A673 (cell line): ENCODE measurements around the gene HMGXB4. TPM values are rescaled to one million over a fixed set of nuclear protein-coding genes. Genes with fewer than 3 reads are reported as not detected.

Experiments used
- BruUV-seq: library from RNA; stranded (reverse); fragments of 400-500 nt; replicated peaks from 2 replicates; lab custom pipeline; 2021; lab: Mats Ljungman, UMichigan
- CTCF ChIA-PET: fragments of 300-600 bp; sonication (Branson Sonifier 250); formaldehyde crosslinking; loops from one replicate; lab custom pipeline; 2022; ENCODE audit warnings: antibody characterized with exemption; lab: Charles Lee
- POLR2A ChIA-PET: fragments of 300-600 bp; sonication (Branson Sonifier 250); formaldehyde crosslinking; loops from one replicate; lab custom pipeline; 2022; ENCODE audit warnings: antibody characterized with exemption; ENCODE audit not compliant: low non-redundant PET; lab: Charles Lee
- DNase-seq: peaks from one replicate; pipeline ENCODE4 v3.0.0-alpha.2; 2015; ENCODE audit warnings: low spot score
- H3K27ac ChIP-seq: fragments of 200-600 bp; sonication (generic); 2 replicates; pipeline ENCODE4 v1.5.1; 2016; ENCODE audit warnings: mixed run types, low read depth, mild to moderate bottlenecking, mixed read lengths, antibody characterized with exemption, low read length; ENCODE audit not compliant: poor library complexity, severe bottlenecking
- H3K27me3 ChIP-seq: fragments of 200-600 bp; sonication (generic); replicated peaks from 2 replicates; pipeline ENCODE4 v1.6.1; 2017; ENCODE audit warnings: mixed run types, low read depth, mild to moderate bottlenecking, mixed read lengths, antibody characterized with exemption, low read length; ENCODE audit not compliant: insufficient read depth, poor library complexity
- H3K36me3 ChIP-seq: fragments of 200-600 bp; sonication (generic); 2 replicates; pipeline ENCODE4 v1.6.1; 2016; ENCODE audit warnings: mixed run types, mild to moderate bottlenecking, mixed read lengths, antibody characterized with exemption, low read length; ENCODE audit not compliant: insufficient read depth, poor library complexity, severe bottlenecking
- H3K4me1 ChIP-seq: fragments of 200-600 bp; sonication (generic); 2 replicates; pipeline ENCODE4 v1.6.1; 2017; ENCODE audit warnings: mixed run types, mild to moderate bottlenecking, mixed read lengths, antibody characterized with exemption, low read length; ENCODE audit not compliant: insufficient read depth, poor library complexity, severe bottlenecking
- H3K4me3 ChIP-seq: fragments of 200-600 bp; sonication (generic); 2 replicates; pipeline ENCODE4 v1.5.1; 2016; ENCODE audit warnings: low read depth, mixed run types, mild to moderate bottlenecking, mixed read lengths, low read length; ENCODE audit not compliant: poor library complexity, severe bottlenecking
- H3K9me3 ChIP-seq: fragments of 200-600 bp; sonication (generic); 2 replicates; pipeline ENCODE4 v1.6.1; 2016; ENCODE audit warnings: mixed run types, low read depth, mild to moderate bottlenecking, mixed read lengths, antibody characterized with exemption, low read length; ENCODE audit not compliant: poor library complexity, severe bottlenecking
- CTCF ChIP-seq: fragments of 300-800, 200-600 bp; sonication (generic); conservative IDR thresholded peaks from 2 replicates; pipeline ENCODE4 v1.5.1; 2017; ENCODE audit warnings: low read depth, mild to moderate bottlenecking, antibody characterized with exemption, low read length, moderate library complexity, mixed read lengths
- EZH2 ChIP-seq: fragments of 200-600 bp; sonication (generic); IDR thresholded peaks from 2 replicates; pipeline ENCODE4 v1.6.1; 2017; ENCODE audit warnings: borderline replicate concordance, low read depth, mild to moderate bottlenecking, mixed read lengths, antibody characterized with exemption, low read length; ENCODE audit not compliant: poor library complexity, severe bottlenecking
- intact Hi-C: fragments of 100-400 bp; cut with micrococcal nuclease; formaldehyde crosslinking; loops from one replicate; pipeline ENCODE4 v1.10.0; 2022; ENCODE audit not compliant: unreplicated experiment
- total RNA-seq: library from RNA; stranded (reverse); gene quantifications from 2 replicates; pipeline ENCODE4 v1.2.3, GENCODE V29; 2021

Gene HMGXB4
- total RNA-seq, 1 experiment from 2014 or later, result 52.7 TPM

- Histone ChIP-seq H3K4me1 (peaks cover 7% of the 10 kb centered on the region), H3K4me3 (no peak overlapping the region), H3K36me3 (no peaks in the 10 kb centered on the region), H3K27ac (no peak overlapping the region), H3K27me3 (no peaks in the 10 kb centered on the region), H3K9me3 (no peaks in the 10 kb centered on the region)
- TF ChIP-seq EZH2 (no peak), CTCF (no peak)
- BruUV-seq, result no TSS peak
- DNase-seq, result no peak
- ChIA-PET POLR2A (no interaction called here), CTCF (interaction anchor here (0.7 kb wide), 1 partner anchor 11 kb away, joined by 3 read pairs; no protein-coding TSS in a partner anchor)
- intact Hi-C loops, result no loop called here
These were observed 50.1 kb downstream of the HMGXB4 start for GRCh38 chr22:35307372-35307771.

- intact Hi-C loops, result no loop called here
- BruUV-seq, result no TSS peak
These were observed 50.6 kb downstream of the HMGXB4 start for GRCh38 chr22:35307892-35308291.

GRCh38 chr22:35308480-35309021 is 51.3 kb downstream of the HMGXB4 start:
- intact Hi-C loops, result no loop called here
- CTCF ChIA-PET, result no interaction called here
- H3K36me3 ChIP-seq, result no peaks in the 10 kb centered on the region
- H3K27ac ChIP-seq, result no peak overlapping the region
- no peak for DNase-seq
- no TSS peak for BruUV-seq
- H3K4me1 ChIP-seq, result peaks cover 7% of the 10 kb centered on the region
- POLR2A ChIA-PET, result no interaction called here
- no peaks in the 10 kb centered on the region for H3K27me3 ChIP-seq
- H3K9me3 ChIP-seq, result no peaks in the 10 kb centered on the region
- no peak overlapping the region for H3K4me3 ChIP-seq
- TF ChIP-seq EZH2, result no peak
- no peak for TF ChIP-seq CTCF

More at GRCh38 chr22:35307892-35308291, 50.6 kb downstream of the HMGXB4 start:
- Histone ChIP-seq H3K27me3 (no peaks in the 10 kb centered on the region), H3K9me3 (no peaks in the 10 kb centered on the region), H3K4me1 (peaks cover 7% of the 10 kb centered on the region), H3K36me3 (no peaks in the 10 kb centered on the region), H3K27ac (no peak overlapping the region), H3K4me3 (no peak overlapping the region)
- DNase-seq, result no peak
- POLR2A ChIA-PET, result no interaction called here
- TF ChIP-seq EZH2 (no peak), CTCF (no peak)
- CTCF ChIA-PET, result no interaction called here
